GM18526 (cell line): ENCODE measurements around the gene VSTM2L.

ENCODE experiments used
- POLR2A ChIP-seq: IDR thresholded peaks from 3 replicates; pipeline ENCODE4 v1.6.1; 2011; ENCODE audit not compliant: insufficient read length; ENCODE audit errors: extremely low read depth

Gene VSTM2L

GRCh38 chr20:37990571-37991151 lies 87.7 kb downstream of the VSTM2L start:
- no peak for TF ChIP-seq POLR2A

- TF ChIP-seq POLR2A, result no peak
Observed at GRCh38 chr20:37991157-37991866, 88.4 kb downstream of the VSTM2L start.

DNA sequence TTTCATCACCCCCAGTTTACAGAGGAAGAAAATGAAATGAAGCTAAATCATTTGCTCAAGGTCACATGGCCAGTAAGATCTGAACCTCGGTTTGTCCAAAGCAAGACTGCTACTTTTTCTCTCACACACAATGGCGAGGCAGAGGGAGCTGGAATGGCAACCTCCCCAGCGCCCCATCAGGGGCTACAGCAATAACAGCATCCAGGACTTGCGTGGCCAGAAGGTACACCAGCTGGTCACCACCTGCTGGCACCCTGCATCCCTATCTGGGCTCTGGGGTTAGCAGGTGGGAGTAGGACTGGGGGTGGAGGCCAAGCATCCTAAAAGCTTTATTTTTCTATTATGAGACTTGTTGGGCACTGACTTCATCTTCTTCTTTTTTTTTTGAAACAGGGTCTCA lies 89.0 kb downstream of the VSTM2L start:
- TF ChIP-seq POLR2A, result no peak

DNA sequence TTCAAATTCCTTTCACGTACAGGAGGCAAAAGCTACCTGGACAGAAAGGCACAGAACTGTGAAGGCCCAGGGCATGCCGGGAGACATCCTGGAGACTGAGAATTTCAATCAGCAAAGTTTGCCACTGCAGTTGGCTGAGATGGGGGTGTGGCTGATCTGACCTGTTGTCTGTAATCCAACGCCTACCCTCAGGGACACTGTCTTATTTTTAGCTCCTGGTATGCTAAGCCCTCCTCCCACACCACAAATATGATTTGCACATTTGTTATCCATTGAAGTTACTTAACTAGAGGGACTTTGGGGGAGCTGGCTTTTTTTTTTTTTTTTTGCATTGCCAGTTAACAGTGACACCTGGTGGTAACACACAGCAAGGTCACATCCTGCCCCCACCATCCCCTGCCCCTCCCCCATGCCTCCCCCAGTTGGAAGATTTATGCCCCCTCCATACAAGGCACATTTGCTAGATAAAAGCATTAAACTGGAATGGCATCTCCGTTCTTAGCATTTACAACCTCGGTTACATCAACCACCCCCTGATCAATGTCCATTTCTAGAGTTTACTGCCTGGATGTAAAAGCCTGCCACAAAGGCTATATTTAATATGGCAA lies 90.0 kb downstream of the VSTM2L start:
- TF ChIP-seq POLR2A, result no peak

- no peak for TF ChIP-seq POLR2A
Observed at GRCh38 chr20:37994512-37994911, 91.6 kb downstream of the VSTM2L start.
